Measurements from ENCODE around the gene NPAS1. TPM values are rescaled to one million over a fixed set of nuclear protein-coding genes. Genes with fewer than 3 reads are reported as not detected.

NPAS1 gene
- total RNA-seq, 2 donors from 2014 or later = 0.38 to 0.74 TPM

- no peak for DNase-seq (ENCODE audit: low spot score)
Measured at GRCh38 chr19:47094557-47095475, 75.2 kb downstream of the NPAS1 start.

More at GRCh38 chr19:47094557-47095475, 75.2 kb downstream of the NPAS1 start:
- intact Hi-C loops (cut with DNase I) = no loop called here

Other genes starting within 250 kb of the NPAS1 start
- 10 to 100 TPM; 56.6 to 95.5 TPM for gene SLC1A5, start 231.2 kb upstream of the NPAS1 start, total RNA-seq
- 100 to 1,000 TPM in 1 of 2 donors, 10 to 100 TPM in 1; 98.0 to 139 TPM for gene AP2S1, start 169.0 kb upstream of the NPAS1 start, total RNA-seq
- 10 to 100 TPM; 49.8 to 57.4 TPM for gene ARHGAP35, start 158.8 kb upstream of the NPAS1 start, total RNA-seq
- 10 to 100 TPM; 23.8 to 25.2 TPM for gene TMEM160, start 28.8 kb downstream of the NPAS1 start, total RNA-seq
- 10 to 100 TPM; 33.6 to 39.5 TPM for gene ZC3H4, start 93.9 kb downstream of the NPAS1 start, total RNA-seq
- gene SAE1, start 111.0 kb downstream of the NPAS1 start, total RNA-seq = 10 to 100 TPM; 55.9 to 57.4 TPM
- gene BBC3, start 211.4 kb downstream of the NPAS1 start, total RNA-seq = 1 to 10 TPM; 3.7 to 4.2 TPM
- gene CCDC9, start 236.7 kb downstream of the NPAS1 start, total RNA-seq = 10 to 100 TPM; 31.6 to 33.5 TPM

All from posterior vena cava (tissue), 2 donors.